Measurements from ENCODE around the gene PLIN3.
"Not testable (repeated sequence)": the region's sequence is repeated elsewhere in the genome, so short reads cannot be mapped to it uniquely, and the experiment has no call there.

- TF ChIP-seq CTCF (conservative IDR thresholded peaks at IDR 0.05; ENCODE audit: low read length); EZH2phosphoT487 (IDR thresholded peaks at IDR 0.05; ENCODE audit: borderline replicate concordance, low read depth, low read length): not testable (repeated sequence)
These were observed 75.2 kb downstream of the PLIN3 start for GRCh38 chr19:4792019-4792865.
